ENCODE data around the gene EPS8.

EPS8 gene

GRCh38 chr12:15707516-15708199 lies 81.5 kb downstream of the EPS8 start:
- no peaks in the 10 kb centered on the region for H3K27me3 ChIP-seq (ENCODE audit: insufficient read depth, insufficient read length)
- no peaks in the 10 kb centered on the region for H3K9me3 ChIP-seq (ENCODE audit: insufficient read depth, low read length)
- DNase-seq (ENCODE audit: low read depth, low spot score) = no peak
- TF ChIP-seq ZNF274 (IDR thresholded peaks at IDR 0.05; ENCODE audit: low read depth, low read length) = no peak
- TF ChIP-seq YY1 (IDR thresholded peaks at IDR 0.05; ENCODE audit: insufficient read depth, insufficient read length) = no peak
- TF ChIP-seq SUZ12 (IDR thresholded peaks at IDR 0.05; ENCODE audit: extremely low read depth, insufficient read depth, insufficient read length) = no peak
- no peak overlapping the region for H3K9ac ChIP-seq (ENCODE audit: insufficient read length, low read depth)
- no peaks in the 10 kb centered on the region for H3K36me3 ChIP-seq (ENCODE audit: insufficient read depth, insufficient read length, low read length)
- no peak overlapping the region for H3K4me3 ChIP-seq (ENCODE audit: insufficient read length, low read depth)
- no peaks in the 10 kb centered on the region for H3K4me1 ChIP-seq (ENCODE audit: insufficient read depth, insufficient read length)

DNA sequence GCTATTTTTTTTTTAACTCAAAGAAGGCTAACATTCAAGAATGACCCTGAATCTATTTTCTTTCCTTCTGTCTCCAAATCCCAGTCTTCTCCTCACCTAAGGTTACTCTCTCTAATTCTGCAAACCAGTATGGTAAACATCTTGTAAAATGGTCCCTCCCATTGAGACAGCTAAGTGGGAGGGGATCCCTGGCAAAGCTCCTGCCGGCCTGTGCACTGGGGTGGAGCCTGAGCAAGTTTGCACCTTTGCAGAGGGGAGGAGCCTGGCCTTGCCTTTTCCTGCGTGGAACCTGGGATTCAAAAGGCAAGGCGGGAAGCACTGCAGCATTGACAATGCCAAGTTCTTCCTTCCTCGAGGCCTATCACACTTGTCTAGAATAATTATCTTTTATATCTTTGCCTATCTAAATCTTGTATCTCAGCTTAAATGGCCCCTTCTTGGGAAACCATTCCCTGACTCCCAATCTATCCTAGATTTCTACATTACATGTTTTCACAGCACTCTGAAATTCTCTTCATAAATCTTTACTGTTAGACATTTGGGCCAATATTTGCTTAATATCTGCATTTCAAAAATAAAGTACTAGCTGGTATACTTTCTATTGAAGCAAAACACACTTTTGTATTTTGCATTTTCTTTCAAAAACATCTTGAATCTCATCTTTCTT lies 83.0 kb downstream of the EPS8 start:
- H3K27me3 ChIP-seq (ENCODE audit: insufficient read depth, insufficient read length) = no peaks in the 10 kb centered on the region
- no peak for TF ChIP-seq YY1 (IDR thresholded peaks at IDR 0.05; ENCODE audit: insufficient read depth, insufficient read length)
- TF ChIP-seq SUZ12 (IDR thresholded peaks at IDR 0.05; ENCODE audit: extremely low read depth, insufficient read depth, insufficient read length) = no peak
- TF ChIP-seq ZNF274 (IDR thresholded peaks at IDR 0.05; ENCODE audit: low read depth, low read length) = no peak
- H3K36me3 ChIP-seq (ENCODE audit: insufficient read depth, insufficient read length, low read length) = no peaks in the 10 kb centered on the region
- no peaks in the 10 kb centered on the region for H3K4me1 ChIP-seq (ENCODE audit: insufficient read depth, insufficient read length)
- peak; percentile 28 for DNase-seq (ENCODE audit: low read depth, low spot score)
- H3K4me3 ChIP-seq (ENCODE audit: insufficient read length, low read depth) = no peak overlapping the region
- no peak overlapping the region for H3K9ac ChIP-seq (ENCODE audit: insufficient read length, low read depth)
- H3K9me3 ChIP-seq (ENCODE audit: insufficient read depth, low read length) = no peaks in the 10 kb centered on the region

DNA sequence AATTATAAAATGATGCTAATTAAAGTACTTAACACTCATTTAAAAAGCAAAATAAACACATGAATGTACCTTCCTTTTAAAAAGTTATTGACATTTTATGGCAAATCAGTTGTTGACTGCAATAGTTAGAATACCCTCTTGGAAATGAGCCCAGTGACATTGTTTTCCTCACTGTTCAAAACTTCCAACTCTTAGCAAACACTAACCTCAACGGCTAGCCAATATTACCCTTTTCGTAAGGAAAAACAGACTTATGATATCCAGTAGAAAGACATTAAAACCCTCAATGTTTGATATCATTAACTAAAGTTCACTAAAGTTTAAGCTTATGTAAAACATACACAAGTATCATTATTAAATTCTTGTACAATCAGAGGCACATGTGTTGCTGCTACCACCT lies 83.6 kb downstream of the EPS8 start:
- TF ChIP-seq SUZ12 (IDR thresholded peaks at IDR 0.05; ENCODE audit: extremely low read depth, insufficient read depth, insufficient read length) = no peak
- TF ChIP-seq ZNF274 (IDR thresholded peaks at IDR 0.05; ENCODE audit: low read depth, low read length) = no peak
- TF ChIP-seq YY1 (IDR thresholded peaks at IDR 0.05; ENCODE audit: insufficient read depth, insufficient read length) = no peak
- H3K4me1 ChIP-seq (ENCODE audit: insufficient read depth, insufficient read length) = no peaks in the 10 kb centered on the region
- H3K9me3 ChIP-seq (ENCODE audit: insufficient read depth, low read length) = no peaks in the 10 kb centered on the region
- DNase-seq (ENCODE audit: low read depth, low spot score) = no peak
- no peaks in the 10 kb centered on the region for H3K36me3 ChIP-seq (ENCODE audit: insufficient read depth, insufficient read length, low read length)
- no peak overlapping the region for H3K9ac ChIP-seq (ENCODE audit: insufficient read length, low read depth)
- H3K27me3 ChIP-seq (ENCODE audit: insufficient read depth, insufficient read length) = no peaks in the 10 kb centered on the region
- H3K4me3 ChIP-seq (ENCODE audit: insufficient read length, low read depth) = no peak overlapping the region

GRCh38 chr12:15702276-15702675 lies 86.9 kb downstream of the EPS8 start:
- no peak for DNase-seq (ENCODE audit: low read depth, low spot score)
- H3K9ac ChIP-seq (ENCODE audit: insufficient read length, low read depth) = no peak overlapping the region

GRCh38 chr12:15701631-15702156 lies 87.5 kb downstream of the EPS8 start:
- no peak overlapping the region for H3K9ac ChIP-seq (ENCODE audit: insufficient read length, low read depth)
- H3K27me3 ChIP-seq (ENCODE audit: insufficient read depth, insufficient read length) = no peaks in the 10 kb centered on the region
- TF ChIP-seq SUZ12 (IDR thresholded peaks at IDR 0.05; ENCODE audit: extremely low read depth, insufficient read depth, insufficient read length) = no peak
- TF ChIP-seq ZNF274 (IDR thresholded peaks at IDR 0.05; ENCODE audit: low read depth, low read length) = no peak
- no peak for TF ChIP-seq YY1 (IDR thresholded peaks at IDR 0.05; ENCODE audit: insufficient read depth, insufficient read length)
- no peak for DNase-seq (ENCODE audit: low read depth, low spot score)
- no peak overlapping the region for H3K4me3 ChIP-seq (ENCODE audit: insufficient read length, low read depth)
- H3K4me1 ChIP-seq (ENCODE audit: insufficient read depth, insufficient read length) = no peaks in the 10 kb centered on the region
- no peaks in the 10 kb centered on the region for H3K9me3 ChIP-seq (ENCODE audit: insufficient read depth, low read length)
- H3K36me3 ChIP-seq (ENCODE audit: insufficient read depth, insufficient read length, low read length) = no peaks in the 10 kb centered on the region

More at GRCh38 chr12:15702276-15702675, 86.9 kb downstream of the EPS8 start:
- Histone ChIP-seq H3K4me1 (ENCODE audit: insufficient read depth, insufficient read length) (no peaks in the 10 kb centered on the region), H3K36me3 (ENCODE audit: insufficient read depth, insufficient read length, low read length) (no peaks in the 10 kb centered on the region), H3K27me3 (ENCODE audit: insufficient read depth, insufficient read length) (no peaks in the 10 kb centered on the region), H3K4me3 (ENCODE audit: insufficient read length, low read depth) (no peak overlapping the region), H3K9me3 (ENCODE audit: insufficient read depth, low read length) (no peaks in the 10 kb centered on the region)
- no peak for TF ChIP-seq SUZ12 (IDR thresholded peaks at IDR 0.05; ENCODE audit: extremely low read depth, insufficient read depth, insufficient read length)
- TF ChIP-seq YY1 (IDR thresholded peaks at IDR 0.05; ENCODE audit: insufficient read depth, insufficient read length) = no peak
- TF ChIP-seq ZNF274 (IDR thresholded peaks at IDR 0.05; ENCODE audit: low read depth, low read length) = no peak

DNA sequence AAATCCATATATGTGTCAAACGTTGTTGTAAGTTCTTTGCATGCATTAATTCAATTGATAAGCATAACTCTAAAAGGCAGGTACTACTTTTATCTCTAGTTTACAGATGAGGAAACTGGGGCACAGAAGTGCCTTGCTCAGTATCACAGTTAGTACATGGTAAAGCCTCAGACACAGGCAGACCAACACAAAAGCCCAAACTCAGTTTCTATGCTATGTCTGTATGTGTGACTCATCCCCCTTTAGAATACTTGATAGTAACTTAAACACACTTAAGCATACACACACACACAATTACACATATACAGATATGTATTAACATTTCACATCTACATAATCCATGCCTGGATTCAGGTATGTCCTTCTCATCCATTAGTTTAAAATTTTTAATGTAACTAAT lies 88.0 kb downstream of the EPS8 start:
- DNase-seq (ENCODE audit: low read depth, low spot score) = no peak
- Histone ChIP-seq H3K9ac (ENCODE audit: insufficient read length, low read depth) (no peak overlapping the region), H3K4me1 (ENCODE audit: insufficient read depth, insufficient read length) (no peaks in the 10 kb centered on the region), H3K4me3 (ENCODE audit: insufficient read length, low read depth) (no peak overlapping the region), H3K27me3 (ENCODE audit: insufficient read depth, insufficient read length) (no peaks in the 10 kb centered on the region), H3K9me3 (ENCODE audit: insufficient read depth, low read length) (no peaks in the 10 kb centered on the region), H3K36me3 (ENCODE audit: insufficient read depth, insufficient read length, low read length) (no peaks in the 10 kb centered on the region)
- TF ChIP-seq SUZ12 (IDR thresholded peaks at IDR 0.05; ENCODE audit: extremely low read depth, insufficient read depth, insufficient read length) = no peak
- no peak for TF ChIP-seq YY1 (IDR thresholded peaks at IDR 0.05; ENCODE audit: insufficient read depth, insufficient read length)
- no peak for TF ChIP-seq ZNF274 (IDR thresholded peaks at IDR 0.05; ENCODE audit: low read depth, low read length)

DNA sequence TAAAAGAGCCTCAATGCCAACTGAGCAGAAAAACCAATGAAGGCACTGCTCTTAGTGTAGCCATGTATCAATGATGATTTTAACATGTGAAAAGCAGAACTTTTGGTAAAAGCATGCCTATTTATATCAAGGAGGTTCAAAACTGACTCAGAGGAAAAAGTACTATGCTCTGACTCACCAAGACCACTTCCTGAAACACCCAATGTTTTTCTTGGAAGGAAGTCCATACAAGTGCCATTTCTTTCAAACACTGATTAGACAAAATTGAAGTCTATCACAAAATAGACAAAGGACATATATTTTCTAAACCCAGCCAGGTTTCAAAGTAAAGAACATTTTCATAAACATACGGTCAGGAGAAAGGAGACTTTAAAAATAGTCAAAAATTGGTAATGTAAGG lies 88.6 kb downstream of the EPS8 start:
- Histone ChIP-seq H3K4me1 (ENCODE audit: insufficient read depth, insufficient read length) (no peaks in the 10 kb centered on the region), H3K27me3 (ENCODE audit: insufficient read depth, insufficient read length) (no peaks in the 10 kb centered on the region), H3K4me3 (ENCODE audit: insufficient read length, low read depth) (no peak overlapping the region), H3K9ac (ENCODE audit: insufficient read length, low read depth) (no peak overlapping the region), H3K9me3 (ENCODE audit: insufficient read depth, low read length) (no peaks in the 10 kb centered on the region), H3K36me3 (ENCODE audit: insufficient read depth, insufficient read length, low read length) (no peaks in the 10 kb centered on the region)
- DNase-seq (ENCODE audit: low read depth, low spot score) = no peak
- TF ChIP-seq YY1 (IDR thresholded peaks at IDR 0.05; ENCODE audit: insufficient read depth, insufficient read length) (no peak), ZNF274 (IDR thresholded peaks at IDR 0.05; ENCODE audit: low read depth, low read length) (no peak), SUZ12 (IDR thresholded peaks at IDR 0.05; ENCODE audit: extremely low read depth, insufficient read depth, insufficient read length) (no peak)
